IMR-90 (cell line): Measurements from ENCODE around the gene ZFR. TPM values are rescaled to one million over a fixed set of nuclear protein-coding genes. Genes with fewer than 3 reads are reported as not detected.

Source experiments
- ATAC-seq: fragments of 200-7000 bp; cut with Tn5 transposase; 2 replicates; pipeline ENCODE4 v1.9.1; 2020; ENCODE audit warnings: low read depth, mild to moderate bottlenecking, moderate library complexity
- BruUV-seq: library from RNA; stranded (reverse); fragments of 400-500 nt; replicated peaks from 2 replicates; lab custom pipeline; 2021; lab: Mats Ljungman, UMichigan
- CTCF ChIA-PET: fragments of 300-600 bp; formaldehyde crosslinking; extraction: SDS; loops from one replicate; lab custom pipeline; 2021; ENCODE audit warnings: antibody characterized with exemption; lab: Yijun Ruan, JAX
- POLR2A ChIA-PET: fragments of 300-600 bp; sonication (Branson Sonifier 250); formaldehyde crosslinking; loops from one replicate; lab custom pipeline; 2022; ENCODE audit warnings: antibody characterized with exemption; ENCODE audit not compliant: unreplicated experiment; lab: Charles Lee
- DNase-seq: peaks from one replicate; pipeline ENCODE4 v3.0.0; 2013
- H2AFZ ChIP-seq: replicated peaks from 2 replicates; pipeline ENCODE3; 2013; ENCODE audit warnings: low read length, mild to moderate bottlenecking; ENCODE audit not compliant: poor library complexity
- H2AK5ac ChIP-seq: 2 replicates; pipeline ENCODE4 v1.6.1; 2013; ENCODE audit warnings: low read depth, low read length, inconsistent platforms
- H2AK9ac ChIP-seq: replicated peaks from 2 replicates; pipeline ENCODE3; 2013; ENCODE audit warnings: mild to moderate bottlenecking, low read depth, low read length, moderate library complexity; ENCODE audit not compliant: poor library complexity
- H2BK120ac ChIP-seq: 2 replicates; pipeline ENCODE4 v1.6.1; 2013; ENCODE audit warnings: low read depth, low read length, inconsistent platforms
- H2BK15ac ChIP-seq: 3 replicates; pipeline ENCODE4 v1.6.1; 2013; ENCODE audit warnings: low read depth, low read length, inconsistent platforms
- H2BK20ac ChIP-seq: 2 replicates; pipeline ENCODE4 v1.6.1; 2013; ENCODE audit warnings: low read depth, mild to moderate bottlenecking, inconsistent platforms, low read length, moderate library complexity
- H2BK5ac ChIP-seq: 2 replicates; pipeline ENCODE4 v1.6.1; 2013; ENCODE audit warnings: mild to moderate bottlenecking, low read depth, low read length, inconsistent platforms; ENCODE audit not compliant: poor library complexity, severe bottlenecking
- H3K14ac ChIP-seq: replicated peaks from 2 replicates; pipeline ENCODE4 v1.6.1; 2013; ENCODE audit warnings: low read depth, low read length, inconsistent platforms
- H3K18ac ChIP-seq: 2 replicates; pipeline ENCODE4 v1.6.1; 2013; ENCODE audit warnings: low read depth, low read length, control low read depth
- H3K23ac ChIP-seq: 2 replicates; pipeline ENCODE4 v1.6.1; 2013; ENCODE audit warnings: low read depth, low read length, inconsistent platforms
- H3K27ac ChIP-seq: 2 replicates; pipeline ENCODE4 v1.5.1; 2013; ENCODE audit warnings: mild to moderate bottlenecking, control low read depth, low read length; ENCODE audit not compliant: insufficient read depth
- H3K27me3 ChIP-seq: 2 replicates; pipeline ENCODE4 v1.6.1; 2013; ENCODE audit warnings: low read length; ENCODE audit not compliant: control insufficient read depth, insufficient read depth
- H3K36me3 ChIP-seq: 2 replicates; pipeline ENCODE4 v1.6.1; 2013; ENCODE audit warnings: low read length, mixed read lengths; ENCODE audit not compliant: control insufficient read depth, insufficient read depth
- H3K4ac ChIP-seq: 2 replicates; pipeline ENCODE4 v1.6.1; 2013; ENCODE audit warnings: low read depth, low read length, inconsistent platforms
- H3K4me1 ChIP-seq: 2 replicates; pipeline ENCODE4 v1.6.1; 2013; ENCODE audit warnings: low read length, mixed read lengths; ENCODE audit not compliant: control insufficient read depth, insufficient read depth
- H3K4me2 ChIP-seq: 2 replicates; pipeline ENCODE4 v1.6.1; 2013; ENCODE audit warnings: low read depth, mild to moderate bottlenecking, control low read depth, low read length, moderate library complexity
- H3K4me3 ChIP-seq: 2 replicates; pipeline ENCODE4 v1.5.1; 2013; ENCODE audit warnings: low read depth, mild to moderate bottlenecking, control low read depth, low read length, moderate library complexity; ENCODE audit not compliant: insufficient read depth
- H3K56ac ChIP-seq: 2 replicates; pipeline ENCODE4 v1.6.1; 2013; ENCODE audit warnings: low read length, inconsistent platforms; ENCODE audit not compliant: insufficient read depth; ENCODE audit errors: extremely low read depth
- H3K79me1 ChIP-seq, 2 experiments: 2 replicates each; pipeline ENCODE4 v1.6.1; 2013; ENCODE audit warnings: low read length in 2 of 2, inconsistent platforms in 1 of 2, low read depth in 1 of 2
- H3K9ac ChIP-seq: 2 replicates; pipeline ENCODE4 v1.6.1; 2013; ENCODE audit warnings: low read depth, low read length, control low read depth
- H3K9me1 ChIP-seq: 2 replicates; pipeline ENCODE4 v1.6.1; 2013; ENCODE audit warnings: low read length, inconsistent platforms; ENCODE audit not compliant: insufficient read depth
- H3K9me3 ChIP-seq: 2 replicates; pipeline ENCODE4 v1.6.1; 2013; ENCODE audit warnings: low read length; ENCODE audit not compliant: control insufficient read depth, insufficient read depth
- H4K20me1 ChIP-seq: 2 replicates; pipeline ENCODE4 v1.6.1; 2013; ENCODE audit warnings: low read length, inconsistent platforms; ENCODE audit not compliant: insufficient read depth
- H4K5ac ChIP-seq: 2 replicates; pipeline ENCODE4 v1.6.1; 2013; ENCODE audit warnings: mild to moderate bottlenecking, low read depth, low read length, control low read depth
- H4K8ac ChIP-seq, 2 experiments: 2 replicates each; pipeline ENCODE4 v1.6.1; 2013; ENCODE audit warnings: low read depth in 2 of 2, low read length in 2 of 2, control low read depth in 1 of 2, inconsistent platforms in 1 of 2
- H4K91ac ChIP-seq: 2 replicates; pipeline ENCODE4 v1.6.1; 2013; ENCODE audit warnings: low read depth, low read length, inconsistent platforms; ENCODE audit not compliant: insufficient read depth
- FOS ChIP-seq: fragments of 150-350 bp; IDR thresholded peaks from 2 replicates; pipeline ENCODE4 v1.6.1; 2016; ENCODE audit warnings: low read depth, low read length
- WGBS, 2 experiments: methylation state at CpG; one replicate each; pipeline versions ENCODE4 v1.1.5 to v1.1.7; 2013; ENCODE audit warnings: missing lambda C conversion rate in 2 of 2; ENCODE audit not compliant: insufficient read length in 1 of 2; ENCODE audit errors: extremely low coverage in 2 of 2; 5-methylcytosine and 5-hydroxymethylcytosine counted together
- dilution Hi-C: fragments of 300-500 bp; cut with HindIII; formaldehyde crosslinking; loops from one replicate; pipeline ENCODE4 v1.14.3; 2018; ENCODE audit warnings: low sequenced_read_pairs; ENCODE audit not compliant: unreplicated experiment
- in situ Hi-C: fragments of 300-500 bp; cut with MboI; formaldehyde crosslinking; loops from 3 replicates; pipeline ENCODE4 v1.14.3; 2019; ENCODE audit warnings: low sequenced_read_pairs, inconsistent platforms, mixed read lengths
- intact Hi-C: fragments of 100-400 bp; cut with micrococcal nuclease; formaldehyde crosslinking; loops from 2 replicates; pipeline ENCODE4 v1.10.0; 2022
- polyA plus RNA-seq, 3 experiments: library from polyadenylated mRNA; depleted of rRNA; stranded (reverse); fragments of >200 nt; gene quantifications; 2 replicates each; pipeline ENCODE4 v1.2.3, GENCODE V29; 2012; ENCODE audit warnings: low replicate concordance in 1 of 3
- total RNA-seq: library from RNA; depleted of rRNA; stranded (reverse); fragments of >200 nt; gene quantifications from 2 replicates; pipeline ENCODE4 v1.2.3, GENCODE V29; 2012

Gene ZFR
- total and polyA plus RNA-seq, 2 of the 4 experiments (the other 2 are of a cell fraction) = 30.4 to 81.4 TPM

DNA sequence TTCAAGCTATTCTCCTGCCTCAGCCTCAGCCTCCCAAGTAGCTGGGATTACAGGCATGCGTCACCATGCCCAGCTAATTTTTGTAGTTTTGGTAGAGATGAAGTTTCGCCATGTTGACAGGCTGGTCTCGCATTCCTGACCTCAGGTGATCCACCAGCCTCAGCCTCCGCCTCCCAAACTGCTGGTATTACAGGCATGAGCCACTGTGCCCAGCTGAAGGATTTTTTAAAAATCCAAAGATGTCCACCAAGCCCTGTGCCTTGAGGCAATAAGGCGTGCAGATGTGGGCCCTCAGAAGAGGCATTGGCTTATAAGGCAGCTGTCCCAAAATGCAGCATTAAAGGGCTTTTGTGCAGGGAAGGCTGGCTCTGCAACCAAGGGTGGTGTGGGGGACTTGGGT is 10.3 kb upstream of the ZFR start:
- Histone ChIP-seq H3K56ac (no peak overlapping the region), H2AK5ac (no peak overlapping the region), H2AFZ (no peak overlapping the region), H2BK20ac (no peak overlapping the region), H3K4ac (no peak overlapping the region), H3K9me1 (no peaks in the 10 kb centered on the region), H3K23ac (no peak overlapping the region), H3K14ac (no peak overlapping the region), H3K4me1 (no peaks in the 10 kb centered on the region), H2BK15ac (no peak overlapping the region), H3K9ac (no peak overlapping the region), H2AK9ac (no peak overlapping the region), H3K36me3 (no peaks in the 10 kb centered on the region), H4K91ac (no peak overlapping the region), H3K4me2 (no peak overlapping the region), H2BK5ac (no peak overlapping the region), H4K8ac (no peak overlapping the region), H3K4me3 (no peak overlapping the region), H4K20me1 (no peaks in the 10 kb centered on the region), H4K5ac (no peak overlapping the region), H3K9me3 (no peaks in the 10 kb centered on the region), H2BK120ac (no peak overlapping the region), H3K79me1 (no peaks in the 10 kb centered on the region), H3K27ac (no peak overlapping the region), H3K18ac (no peak overlapping the region), H3K27me3 (peaks cover 26% of the 10 kb centered on the region)
- no peak for TF ChIP-seq FOS
- intact Hi-C loops (no loop called here), dilution Hi-C loops (no loop called here), in situ Hi-C loops (no loop called here)
- ChIA-PET CTCF (no interaction called here), POLR2A (no interaction called here)
- ATAC-seq (no peak), DNase-seq (no peak)
- WGBS, 2 experiments = 93% methylated on average over 2 of the region's 5 CpGs; no CpG with 5 or more reads in 1 of the 2 experiments
- BruUV-seq = no TSS peak
